HAP-1 (cell line): ENCODE data around the gene TUT4.

ENCODE experiments used
- DNase-seq, 2 experiments: peaks; one replicate each; pipeline ENCODE4 v3.0.0-alpha.2; 2016 to 2020; ENCODE audit warnings: low spot score in 2 of 2
- H3K27me3 ChIP-seq: fragments of 250-450 bp; sonication (Bioruptor Pico); 2 replicates; pipeline ENCODE4 v1.5.1; 2020; ENCODE audit warnings: low read depth, mild to moderate bottlenecking, moderate library complexity
- H3K36me3 ChIP-seq: fragments of 250-450 bp; sonication (Bioruptor Pico); replicated peaks from 2 replicates; pipeline ENCODE4 v1.5.1; 2020; ENCODE audit warnings: mild to moderate bottlenecking
- H3K4me1 ChIP-seq: fragments of 250-450 bp; sonication (Bioruptor Pico); 2 replicates; pipeline ENCODE4 v1.5.1; 2020; ENCODE audit warnings: mild to moderate bottlenecking
- H3K4me3 ChIP-seq: fragments of 250-450 bp; sonication (Bioruptor Pico); 2 replicates; pipeline ENCODE4 v1.5.1; 2020; ENCODE audit warnings: mild to moderate bottlenecking, moderate library complexity
- H3K9me3 ChIP-seq: fragments of 250-450 bp; sonication (Bioruptor Pico); 2 replicates; pipeline ENCODE4 v1.5.1; 2020; ENCODE audit warnings: mild to moderate bottlenecking, moderate library complexity
- in situ Hi-C: fragments of 300-500 bp; cut with MboI; formaldehyde crosslinking; loops from 3 replicates; pipeline ENCODE4 v1.14.3; 2020; ENCODE audit warnings: low sequenced_read_pairs, inconsistent platforms, mixed read lengths

Gene TUT4

GRCh38 chr1:52385376-52385775 lies 167.5 kb downstream of the TUT4 start:
- H3K36me3 ChIP-seq: peaks cover 97% of the 10 kb centered on the region
- no peaks in the 10 kb centered on the region for H3K9me3 ChIP-seq
- no peak overlapping the region for H3K4me3 ChIP-seq
- no peak for DNase-seq
- H3K4me1 ChIP-seq: no peaks in the 10 kb centered on the region
- in situ Hi-C loops: no loop called here
- H3K27me3 ChIP-seq: no peaks in the 10 kb centered on the region
